HL-60 (cell line): ENCODE data around the gene LRMDA.

Experiments
- POLR2AphosphoS5 ChIP-seq: IDR thresholded peaks from 2 replicates; pipeline ENCODE4 v1.6.1; 2012; ENCODE audit warnings: low read depth
- REST ChIP-seq: IDR thresholded peaks from 2 replicates; pipeline ENCODE4 v1.6.1; 2012; ENCODE audit warnings: low read depth; ENCODE audit not compliant: insufficient replicate concordance
- TF ChIP-seq, protein P1 (sequence below): IDR thresholded peaks from one replicate; pipeline ENCODE4 v1.5.1; 2011; ENCODE audit warnings: low read length, control low read depth, inconsistent platforms; ENCODE audit not compliant: insufficient read depth

DNA sequence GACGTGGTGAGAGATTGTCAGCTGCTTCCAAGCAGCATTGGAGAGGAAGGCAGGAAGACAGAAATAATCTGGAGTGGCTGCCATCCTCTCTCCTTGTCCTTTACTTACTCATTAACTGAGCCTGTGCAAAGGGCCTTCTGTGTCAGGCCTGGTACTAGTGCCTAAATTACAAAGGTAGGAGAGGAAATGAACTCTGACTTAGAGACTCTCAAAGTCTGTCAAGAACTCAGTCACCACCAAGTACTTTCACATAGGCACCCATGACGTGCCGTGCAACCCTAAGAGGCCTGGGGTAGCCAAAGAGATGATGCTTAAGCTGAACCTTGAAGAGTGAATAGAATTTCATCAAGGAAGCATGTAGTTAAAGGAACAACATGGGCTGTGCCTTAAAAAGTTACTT, 866.9 kb downstream of the LRMDA start:
- TF ChIP-seq, protein P1, sequence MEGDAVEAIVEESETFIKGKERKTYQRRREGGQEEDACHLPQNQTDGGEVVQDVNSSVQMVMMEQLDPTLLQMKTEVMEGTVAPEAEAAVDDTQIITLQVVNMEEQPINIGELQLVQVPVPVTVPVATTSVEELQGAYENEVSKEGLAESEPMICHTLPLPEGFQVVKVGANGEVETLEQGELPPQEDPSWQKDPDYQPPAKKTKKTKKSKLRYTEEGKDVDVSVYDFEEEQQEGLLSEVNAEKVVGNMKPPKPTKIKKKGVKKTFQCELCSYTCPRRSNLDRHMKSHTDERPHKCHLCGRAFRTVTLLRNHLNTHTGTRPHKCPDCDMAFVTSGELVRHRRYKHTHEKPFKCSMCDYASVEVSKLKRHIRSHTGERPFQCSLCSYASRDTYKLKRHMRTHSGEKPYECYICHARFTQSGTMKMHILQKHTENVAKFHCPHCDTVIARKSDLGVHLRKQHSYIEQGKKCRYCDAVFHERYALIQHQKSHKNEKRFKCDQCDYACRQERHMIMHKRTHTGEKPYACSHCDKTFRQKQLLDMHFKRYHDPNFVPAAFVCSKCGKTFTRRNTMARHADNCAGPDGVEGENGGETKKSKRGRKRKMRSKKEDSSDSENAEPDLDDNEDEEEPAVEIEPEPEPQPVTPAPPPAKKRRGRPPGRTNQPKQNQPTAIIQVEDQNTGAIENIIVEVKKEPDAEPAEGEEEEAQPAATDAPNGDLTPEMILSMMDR: no peak
- TF ChIP-seq POLR2AphosphoS5 (no peak), REST (no peak)
